OCI-LY3 (cell line): Measurements from ENCODE around the gene FRMPD1.

Source experiments
- H2AFZ ChIP-seq: fragments of 200-600, 300-600 bp; shearing (Covaris generic); 2 replicates; pipeline ENCODE4 v1.6.0; 2014; ENCODE audit warnings: antibody characterized with exemption, low read depth, low read length
- H3K27ac ChIP-seq: fragments of 200-600, 300-600 bp; sonication (generic); 2 replicates; pipeline ENCODE4 v1.5.1; 2014; ENCODE audit warnings: mild to moderate bottlenecking, low read length, moderate library complexity, mixed read lengths
- H3K27me3 ChIP-seq: fragments of 200-600, 300-600 bp; sonication (generic); 2 replicates; pipeline ENCODE4 v1.6.1; 2014; ENCODE audit warnings: low read depth, low read length, mixed read lengths
- H3K36me3 ChIP-seq: fragments of 200-600, 300-600 bp; sonication (generic); replicated peaks from 2 replicates; pipeline ENCODE3; 2014; ENCODE audit warnings: low read depth, low read length, mixed read lengths
- H3K4me1 ChIP-seq: fragments of 300-600, 200-600 bp; sonication (generic); 2 replicates; pipeline ENCODE4 v1.6.1; 2014; ENCODE audit warnings: low read length, mixed read lengths
- H3K4me2 ChIP-seq: fragments of 200-600, 300-600 bp; sonication (generic); 2 replicates; pipeline ENCODE4 v1.6.1; 2014; ENCODE audit warnings: low read length, mixed read lengths
- H3K4me3 ChIP-seq: fragments of 300-600, 200-600 bp; sonication (generic); 2 replicates; pipeline ENCODE4 v1.5.1; 2014; ENCODE audit warnings: antibody characterized with exemption, mild to moderate bottlenecking, low read length, moderate library complexity
- H3K79me2 ChIP-seq: fragments of 300-600, 200-600 bp; shearing (Covaris generic); 2 replicates; pipeline ENCODE4 v1.6.1; 2014; ENCODE audit warnings: mild to moderate bottlenecking, low read length, mixed read lengths
- H3K9ac ChIP-seq: fragments of 300-600, 200-600 bp; shearing (Covaris generic); 2 replicates; pipeline ENCODE4 v1.6.0; 2014; ENCODE audit warnings: mild to moderate bottlenecking, low read length, moderate library complexity
- H3K9me3 ChIP-seq: fragments of 200-600, 300-600 bp; shearing (Covaris generic); 2 replicates; pipeline ENCODE4 v1.6.1; 2014; ENCODE audit warnings: low read length, mixed read lengths; ENCODE audit not compliant: insufficient read depth
- H4K20me1 ChIP-seq: fragments of 200-600, 300-600 bp; sonication (generic); 2 replicates; pipeline ENCODE4 v1.6.1; 2016; ENCODE audit warnings: low read length, mixed read lengths; ENCODE audit not compliant: insufficient read depth
- EZH2phosphoT487 ChIP-seq: fragments of 200-600 bp; shearing (Covaris generic); IDR thresholded peaks from 2 replicates; pipeline ENCODE4 v1.6.1; 2018; ENCODE audit warnings: antibody characterized with exemption, mixed run types, low read depth
- TF ChIP-seq, protein P1 (sequence below): fragments of 200-600, 300-600 bp; sonication (generic); IDR thresholded peaks from 2 replicates; pipeline ENCODE4 v1.5.1; 2014; ENCODE audit warnings: antibody characterized with exemption, low read length, low read depth

The FRMPD1 gene

DNA sequence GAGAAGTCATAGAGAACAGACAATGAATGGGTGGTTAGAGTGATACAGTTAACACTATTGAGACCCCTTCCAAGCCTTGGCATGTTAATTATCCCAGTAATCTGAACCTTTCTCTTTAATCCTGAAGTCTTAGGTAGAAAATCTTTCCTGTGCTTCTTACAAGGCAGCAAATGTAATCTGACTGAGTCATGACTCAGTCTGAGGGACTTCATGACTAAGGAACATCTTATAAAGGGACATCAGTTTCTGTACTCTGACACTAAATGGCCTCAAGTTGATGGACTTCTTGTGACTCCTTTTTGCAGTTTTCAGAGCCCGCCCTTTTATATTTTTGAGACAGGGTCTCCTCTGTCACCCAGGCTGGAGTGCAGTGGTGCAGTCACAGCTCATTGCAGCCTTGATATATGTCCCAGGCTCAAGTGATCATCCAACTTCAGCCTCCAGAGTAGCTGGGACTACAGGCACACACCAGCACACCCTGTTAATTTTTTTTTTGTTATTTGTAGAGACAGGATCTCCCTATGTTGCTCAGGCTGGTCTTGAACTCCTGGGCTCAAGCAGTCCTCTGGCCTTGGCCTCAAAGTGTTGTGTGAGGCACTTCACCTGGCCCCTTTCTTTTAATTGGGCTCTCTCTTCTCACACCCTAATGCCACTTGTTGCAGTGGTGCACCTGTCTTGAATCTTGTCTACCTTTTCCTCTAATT lies 124.6 kb downstream of the FRMPD1 start:
- Histone ChIP-seq H3K4me3 (no peak overlapping the region), H3K27me3 (no peaks in the 10 kb centered on the region), H3K9ac (no peak overlapping the region), H3K9me3 (no peaks in the 10 kb centered on the region), H3K36me3 (peaks cover 58% of the 10 kb centered on the region), H3K4me1 (no peaks in the 10 kb centered on the region), H2AFZ (no peak overlapping the region), H4K20me1 (no peaks in the 10 kb centered on the region), H3K79me2 (no peaks in the 10 kb centered on the region), H3K4me2 (no peak overlapping the region), H3K27ac (no peak overlapping the region)
- TF ChIP-seq EZH2phosphoT487 = no peak
- TF ChIP-seq, protein P1, sequence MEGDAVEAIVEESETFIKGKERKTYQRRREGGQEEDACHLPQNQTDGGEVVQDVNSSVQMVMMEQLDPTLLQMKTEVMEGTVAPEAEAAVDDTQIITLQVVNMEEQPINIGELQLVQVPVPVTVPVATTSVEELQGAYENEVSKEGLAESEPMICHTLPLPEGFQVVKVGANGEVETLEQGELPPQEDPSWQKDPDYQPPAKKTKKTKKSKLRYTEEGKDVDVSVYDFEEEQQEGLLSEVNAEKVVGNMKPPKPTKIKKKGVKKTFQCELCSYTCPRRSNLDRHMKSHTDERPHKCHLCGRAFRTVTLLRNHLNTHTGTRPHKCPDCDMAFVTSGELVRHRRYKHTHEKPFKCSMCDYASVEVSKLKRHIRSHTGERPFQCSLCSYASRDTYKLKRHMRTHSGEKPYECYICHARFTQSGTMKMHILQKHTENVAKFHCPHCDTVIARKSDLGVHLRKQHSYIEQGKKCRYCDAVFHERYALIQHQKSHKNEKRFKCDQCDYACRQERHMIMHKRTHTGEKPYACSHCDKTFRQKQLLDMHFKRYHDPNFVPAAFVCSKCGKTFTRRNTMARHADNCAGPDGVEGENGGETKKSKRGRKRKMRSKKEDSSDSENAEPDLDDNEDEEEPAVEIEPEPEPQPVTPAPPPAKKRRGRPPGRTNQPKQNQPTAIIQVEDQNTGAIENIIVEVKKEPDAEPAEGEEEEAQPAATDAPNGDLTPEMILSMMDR = no peak

DNA sequence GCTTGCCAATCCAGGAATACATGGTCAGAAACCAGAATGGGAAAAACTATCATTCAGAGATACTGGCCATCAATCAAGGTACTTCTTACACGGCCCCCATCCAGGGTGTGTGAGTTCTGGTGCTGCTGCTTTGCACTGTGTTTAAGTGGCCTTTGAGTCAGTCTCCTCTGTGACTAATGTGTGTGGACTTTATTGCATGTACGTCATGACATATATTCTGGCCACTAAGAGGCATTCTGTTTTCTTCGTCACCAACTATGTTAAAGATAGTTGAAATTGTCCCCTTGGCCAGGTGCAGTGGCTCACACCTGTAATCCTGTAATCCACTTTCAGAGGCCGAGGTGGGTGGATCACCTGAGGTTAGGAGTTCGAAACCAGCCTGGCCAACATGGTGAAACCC lies 125.6 kb downstream of the FRMPD1 start:
- TF ChIP-seq, protein P1 = no peak
- no peak for TF ChIP-seq EZH2phosphoT487
- Histone ChIP-seq H4K20me1 (no peaks in the 10 kb centered on the region), H3K27me3 (no peaks in the 10 kb centered on the region), H3K27ac (no peak overlapping the region), H3K9ac (no peak overlapping the region), H3K4me2 (no peak overlapping the region), H3K79me2 (peaks cover 9% of the 10 kb centered on the region; the same call in 1 of the 2 replicates), H3K4me1 (no peaks in the 10 kb centered on the region), H3K9me3 (no peaks in the 10 kb centered on the region), H3K36me3 (peaks cover 63% of the 10 kb centered on the region), H3K4me3 (no peak overlapping the region), H2AFZ (no peak overlapping the region)

DNA sequence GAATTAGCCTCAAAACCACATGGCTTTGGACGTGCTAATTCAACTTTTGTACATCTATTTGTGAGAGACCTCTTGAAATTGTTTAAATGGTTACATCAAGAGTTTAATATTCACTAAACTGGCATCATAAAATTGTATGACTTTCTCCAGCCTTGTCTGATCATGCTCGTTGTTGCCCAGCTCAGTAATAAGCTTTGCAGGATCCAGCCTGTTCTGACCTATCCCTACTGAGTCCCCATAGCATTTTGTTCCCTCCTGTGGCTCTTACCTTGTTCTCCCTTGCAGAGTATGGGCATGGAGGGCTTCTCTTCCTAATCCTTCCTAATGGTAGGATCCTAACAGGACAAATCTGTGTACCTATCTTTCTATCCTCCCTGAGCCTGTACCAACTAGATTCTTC lies 127.8 kb downstream of the FRMPD1 start:
- H3K4me1 ChIP-seq = peaks cover 12% of the 10 kb centered on the region; the same call in 1 of the 2 replicates
- no peak for TF ChIP-seq EZH2phosphoT487
- TF ChIP-seq, protein P1 = no peak
- H3K27me3 ChIP-seq = no peaks in the 10 kb centered on the region
- no peaks in the 10 kb centered on the region for H3K9me3 ChIP-seq
- H4K20me1 ChIP-seq = no peaks in the 10 kb centered on the region
- no peak overlapping the region for H3K27ac ChIP-seq
- H3K4me3 ChIP-seq = no peak overlapping the region
- H3K4me2 ChIP-seq = no peak overlapping the region
- no peak overlapping the region for H3K9ac ChIP-seq
- peaks cover 80% of the 10 kb centered on the region for H3K36me3 ChIP-seq
- H2AFZ ChIP-seq = no peak overlapping the region
- H3K79me2 ChIP-seq = peaks cover 30% of the 10 kb centered on the region

DNA sequence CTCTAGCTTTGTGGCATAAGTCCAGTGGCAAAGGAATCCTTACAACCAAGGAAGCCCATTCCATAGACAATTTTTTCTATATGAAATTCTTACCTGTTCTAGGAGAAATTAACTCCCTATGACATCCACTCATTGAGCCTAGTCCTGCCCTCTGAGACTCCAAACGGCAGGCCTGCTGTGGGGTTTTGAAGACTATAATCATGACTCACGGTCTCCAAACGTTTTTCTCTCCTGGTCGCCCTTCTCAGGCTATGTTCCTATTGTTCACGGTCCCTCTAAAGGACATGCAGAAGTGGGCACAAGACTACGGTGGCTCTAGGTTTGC lies 133.5 kb downstream of the FRMPD1 start:
- Histone ChIP-seq H3K27me3 (no peaks in the 10 kb centered on the region), H3K4me1 (peaks cover 21% of the 10 kb centered on the region), H3K9ac (peak overlapping the region; percentile 85), H3K4me3 (peak overlapping the region; percentile 97), H3K27ac (peak overlapping the region; percentile 53; the same call in 1 of the 2 replicates), H3K36me3 (peaks cover 42% of the 10 kb centered on the region), H3K4me2 (peak overlapping the region; percentile 85), H3K9me3 (no peaks in the 10 kb centered on the region), H3K79me2 (peaks cover 53% of the 10 kb centered on the region), H4K20me1 (no peaks in the 10 kb centered on the region), H2AFZ (no peak overlapping the region)
- TF ChIP-seq, protein P1 = no peak
- TF ChIP-seq EZH2phosphoT487 = no peak
